Sigmoid colon (tissue), 7 donors: Measurements from ENCODE around the gene EIF3D. TPM values are rescaled to one million over a fixed set of nuclear protein-coding genes. Genes with fewer than 3 reads are reported as not detected.

Experiments
- DNase-seq: peaks from one replicate; pipeline ENCODE4 v3.0.0-alpha.2; 2019
- H3K27ac ChIP-seq, 4 donors: fragments of 200-600 bp; sonication (generic); one replicate each; pipeline ENCODE4 v1.5.1; 2016 to 2019; ENCODE audit warnings: mild to moderate bottlenecking in 1 of 4
- H3K27me3 ChIP-seq, 3 donors: fragments of 200-600 bp; sonication (generic); one replicate each; pipeline ENCODE4 v1.5.1; 2019; ENCODE audit warnings: mild to moderate bottlenecking in 1 of 3
- H3K36me3 ChIP-seq, 4 donors: fragments of 200-600 bp; sonication (generic); one replicate each; pipeline ENCODE4 v1.5.1; 2016 to 2019
- H3K4me1 ChIP-seq, 4 donors: fragments of 200-600 bp; sonication (generic); one replicate each; pipeline ENCODE4 v1.5.1; 2017 to 2019
- H3K4me3 ChIP-seq, 4 donors: fragments of 200-600 bp; sonication (generic); one replicate each; pipeline ENCODE4 v1.5.1; 2017 to 2019; ENCODE audit warnings: mild to moderate bottlenecking in 2 of 4, moderate library complexity in 1 of 4
- H3K9me3 ChIP-seq, 4 donors: fragments of 200-600 bp in 3 of 4; sonication (generic) in 3 of 4; one replicate each; pipeline versions ENCODE4 v1.5.1 to v1.6.1; 2013 to 2019
- EP300 ChIP-seq, 4 donors: sonication (generic); formaldehyde crosslinking; IDR thresholded peaks; one replicate each; pipeline ENCODE4 v1.6.1; 2017; ENCODE audit warnings: antibody characterized with exemption in 4 of 4
- POLR2A ChIP-seq, 2 donors: fragments of 450-650 bp; IDR thresholded peaks; one replicate each; pipeline ENCODE4 v1.6.1; 2016; ENCODE audit warnings: antibody characterized with exemption in 2 of 2, mild to moderate bottlenecking in 2 of 2, moderate library complexity in 2 of 2
- POLR2AphosphoS5 ChIP-seq, 4 donors: sonication (generic); formaldehyde crosslinking; IDR thresholded peaks; one replicate each; pipeline ENCODE4 v1.6.1; 2017; ENCODE audit warnings: antibody characterized with exemption in 4 of 4
- WGBS, 2 donors: extraction: QIAGEN DNeasy Blood & Tissue Kit; methylation state at CpG; one replicate each; pipeline ENCODE4 v1.1.7; 2013; 5-methylcytosine and 5-hydroxymethylcytosine counted together
- intact Hi-C: fragments of 100-400 bp; cut with DNase I; formaldehyde crosslinking; loops from one replicate; pipeline ENCODE4 v1.15.1; 2023
- polyA plus RNA-seq, 3 donors: library from polyadenylated mRNA; stranded (reverse); fragments of 200-250 nt; gene quantifications; one replicate each; pipeline ENCODE4 v1.2.3, GENCODE V29; 2013
- total RNA-seq, 4 donors: library from RNA; depleted of rRNA; stranded (reverse); fragments of >200 nt; gene quantifications; one replicate each; pipeline ENCODE4 v1.1.0, GENCODE V29; 2016
- TF ChIP-seq, protein P1 (sequence below), 4 experiments: fragments of 450-650 bp in 3 of 4; fragments of 200-600 bp in 1 of 4; IDR thresholded peaks; one replicate each; pipeline ENCODE4 v1.5.1; 2016 to 2019; ENCODE audit warnings: antibody characterized with exemption in 4 of 4, mild to moderate bottlenecking in 3 of 4, moderate library complexity in 2 of 4
- donor health status: healthy with polysubstance abuse.
- donor health status: Bipolar disorder and iron deficiency.
- donor health status: healthy.

The EIF3D gene
- total and polyA plus RNA-seq, 7 donors: 130 to 376 (median 260) TPM

DNA sequence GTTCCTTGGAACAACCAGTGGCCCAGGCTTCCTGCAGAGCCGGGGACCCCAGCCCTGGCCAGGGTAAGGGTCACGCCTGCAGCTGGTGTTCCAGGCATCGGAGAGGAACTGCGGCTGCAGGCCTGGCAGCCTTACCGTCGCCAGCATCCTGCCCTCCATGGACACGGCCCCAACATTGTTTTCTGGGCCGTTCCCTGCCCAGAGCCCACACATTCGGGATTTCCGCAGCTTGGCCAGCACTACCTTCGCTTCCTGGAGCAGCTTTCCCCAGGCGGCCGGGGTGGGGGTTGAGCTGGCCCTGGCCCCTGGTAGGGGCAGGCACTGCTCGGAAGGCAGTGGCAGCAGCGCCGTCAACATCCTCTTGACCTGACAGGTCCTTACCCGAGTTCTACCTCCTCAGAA, 65.2 kb downstream of the EIF3D start:
- TF ChIP-seq EP300 (IDR thresholded peaks at IDR 0.05) (peak in 1 of 4 donors; percentile 68), POLR2AphosphoS5 (IDR thresholded peaks at IDR 0.05) (peak in 3 of 4 donors; percentile 24 to 61 (median 57)), POLR2A (IDR thresholded peaks at IDR 0.05) (no peak)
- Histone ChIP-seq H3K4me3 (no peak overlapping the region), H3K9me3 (no peaks in the 10 kb centered on the region), H3K36me3 (no peaks in the 10 kb centered on the region), H3K27me3 (no peaks in the 10 kb centered on the region), H3K27ac (peak overlapping the region; percentile 87 to 98 (median 94)), H3K4me1 (peaks cover 0 to 66% (median 58%) of the 10 kb centered on the region in 4 donors)
- intact Hi-C loops: no loop called here
- 81 to 88% methylated on average over 17 of the region's 17 CpGs for WGBS, 2 donors
- peak; percentile 71 for DNase-seq

DNA sequence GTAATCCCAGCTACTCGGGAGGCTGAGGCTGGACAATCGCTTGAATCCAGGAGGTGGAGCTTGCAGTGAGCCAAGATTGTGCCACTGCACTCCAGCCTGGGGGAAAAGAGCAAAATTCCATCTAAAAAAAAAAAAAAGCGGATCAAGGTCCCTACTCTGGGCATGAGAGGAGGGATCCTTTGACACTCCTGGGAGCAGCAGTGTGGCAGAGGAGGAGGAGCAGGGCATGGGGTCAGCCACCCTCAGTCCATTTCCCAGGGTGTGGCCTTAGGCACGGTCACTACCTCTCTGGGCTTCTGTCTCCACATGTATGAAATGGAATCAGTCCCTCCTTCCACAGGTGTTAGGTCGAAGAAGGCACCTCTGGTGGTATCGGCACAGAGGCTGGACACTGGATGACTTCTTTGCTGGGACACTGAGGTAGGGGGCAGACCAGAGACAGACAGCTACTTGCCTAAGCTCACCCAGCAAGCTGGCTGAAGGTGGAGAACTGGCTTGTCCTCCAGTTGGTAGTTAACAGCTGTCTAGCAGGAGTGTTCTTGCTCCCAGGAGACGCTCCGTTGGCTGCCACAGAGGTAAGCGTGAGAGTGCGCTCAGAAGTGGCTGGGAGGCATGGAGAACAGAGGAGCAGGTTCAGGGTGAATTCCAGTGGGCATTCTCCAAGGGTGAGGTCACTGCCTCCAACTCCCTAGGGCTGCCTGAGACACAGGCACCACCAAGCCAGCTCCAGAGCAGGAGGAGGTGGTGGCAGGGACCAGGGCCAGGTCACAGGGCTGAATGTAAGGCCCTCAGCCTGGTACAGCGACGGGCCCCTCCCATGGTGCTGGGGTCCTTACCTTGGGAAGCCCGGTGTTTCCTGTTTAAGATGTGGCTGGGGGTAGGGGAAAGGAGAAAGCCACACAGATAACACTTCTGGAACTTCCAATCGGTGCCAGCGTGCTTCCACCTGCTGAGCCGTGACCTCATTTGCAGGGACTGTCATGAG, 67.0 kb downstream of the EIF3D start:
- Histone ChIP-seq H3K9me3 (no peaks in the 10 kb centered on the region), H3K27ac (peak overlapping the region; percentile 87 to 98 (median 94)), H3K36me3 (no peaks in the 10 kb centered on the region), H3K4me1 (peaks cover 0 to 66% (median 55%) of the 10 kb centered on the region in 4 donors), H3K27me3 (no peaks in the 10 kb centered on the region), H3K4me3 (no peak overlapping the region)
- TF ChIP-seq, protein P1, sequence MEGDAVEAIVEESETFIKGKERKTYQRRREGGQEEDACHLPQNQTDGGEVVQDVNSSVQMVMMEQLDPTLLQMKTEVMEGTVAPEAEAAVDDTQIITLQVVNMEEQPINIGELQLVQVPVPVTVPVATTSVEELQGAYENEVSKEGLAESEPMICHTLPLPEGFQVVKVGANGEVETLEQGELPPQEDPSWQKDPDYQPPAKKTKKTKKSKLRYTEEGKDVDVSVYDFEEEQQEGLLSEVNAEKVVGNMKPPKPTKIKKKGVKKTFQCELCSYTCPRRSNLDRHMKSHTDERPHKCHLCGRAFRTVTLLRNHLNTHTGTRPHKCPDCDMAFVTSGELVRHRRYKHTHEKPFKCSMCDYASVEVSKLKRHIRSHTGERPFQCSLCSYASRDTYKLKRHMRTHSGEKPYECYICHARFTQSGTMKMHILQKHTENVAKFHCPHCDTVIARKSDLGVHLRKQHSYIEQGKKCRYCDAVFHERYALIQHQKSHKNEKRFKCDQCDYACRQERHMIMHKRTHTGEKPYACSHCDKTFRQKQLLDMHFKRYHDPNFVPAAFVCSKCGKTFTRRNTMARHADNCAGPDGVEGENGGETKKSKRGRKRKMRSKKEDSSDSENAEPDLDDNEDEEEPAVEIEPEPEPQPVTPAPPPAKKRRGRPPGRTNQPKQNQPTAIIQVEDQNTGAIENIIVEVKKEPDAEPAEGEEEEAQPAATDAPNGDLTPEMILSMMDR (IDR thresholded peaks at IDR 0.05): no peak
- TF ChIP-seq EP300 (IDR thresholded peaks at IDR 0.05) (no peak), POLR2AphosphoS5 (IDR thresholded peaks at IDR 0.05) (peak in 2 of 4 donors; percentile 10 to 29), POLR2A (IDR thresholded peaks at IDR 0.05) (no peak)
- WGBS, 2 donors: 71% methylated on average over 16 of the region's 16 CpGs
- intact Hi-C loops: no loop called here
- DNase-seq: peak; percentile 72

Other genes with a start within 250 kb of the EIF3D start
- gene MYH9, start 141.2 kb downstream of the EIF3D start, total RNA-seq: 100 to 1,000 TPM; 147 to 273 (median 184) TPM
- 100 to 1,000 TPM in 1 of 3 donors, 10 to 100 TPM in 2; 63.7 to 307 (median 88.3) TPM for gene MYH9, start 141.2 kb downstream of the EIF3D start, polyA plus RNA-seq
- 10 to 100 TPM; 43.2 to 72.2 (median 61.9) TPM for gene TXN2, start 47.5 kb downstream of the EIF3D start, total RNA-seq
- 100 to 1,000 TPM; 145 to 181 (median 171) TPM for gene TXN2, start 47.5 kb downstream of the EIF3D start, polyA plus RNA-seq
- gene FOXRED2, start 22.1 kb downstream of the EIF3D start, total RNA-seq: 1 to 10 TPM; 4.2 to 4.8 (median 4.7) TPM
- gene FOXRED2, start 22.1 kb downstream of the EIF3D start, polyA plus RNA-seq: 1 to 10 TPM in 1 of 3 donors, under 1 TPM in 2; under 0.01 to 5.4 (median 0.69) TPM
- not detected for gene CACNG2, start 174.6 kb upstream of the EIF3D start, total RNA-seq
- gene CACNG2, start 174.6 kb upstream of the EIF3D start, polyA plus RNA-seq: under 1 TPM in 1 of 3 donors, not detected in 2; under 0.01 TPM
- 10 to 100 TPM; 15.9 to 27.7 (median 25.1) TPM for gene IFT27, start 247.0 kb upstream of the EIF3D start, total RNA-seq
- 10 to 100 TPM; 15.0 to 27.9 (median 17.8) TPM for gene IFT27, start 247.0 kb upstream of the EIF3D start, polyA plus RNA-seq